ENCODE measurements around the gene NRCAM. TPM values are rescaled to one million over a fixed set of nuclear protein-coding genes. Genes with fewer than 3 reads are reported as not detected.

The NRCAM gene
- total and polyA plus RNA-seq, 2 donors (not counting 1 experiment from before 2014, with no cell fraction given) = 0.75 to 4.6 TPM

- ChIA-PET CTCF (no interaction called here), POLR2A (interaction anchor here (0.7 kb wide), 1 partner anchor 18 kb away, joined by 6 read pairs; no protein-coding TSS in a partner anchor)
- no peak overlapping the region for H3K4me3 ChIP-seq (ENCODE audit: control extremely low read depth in 1 of 5, extremely low read depth in 1 of 5, insufficient read depth in 1 of 5, low read depth in 2 of 5, low read length in 4 of 5)
- no peak overlapping the region for H3K4me3 Mint-ChIP-seq
- no peaks in the 10 kb centered on the region for H3K79me2 ChIP-seq (ENCODE audit: control insufficient read depth, insufficient read depth, low read length)
- H3K27ac ChIP-seq (ENCODE audit: low read length in 2 of 2) = no peak overlapping the region
- TF ChIP-seq CTCF (IDR thresholded peaks at IDR 0.05) = no peak
- no peak for TF ChIP-seq EZH2 (IDR thresholded peaks at IDR 0.05; ENCODE audit: borderline replicate concordance, insufficient read depth, low read depth, low read length, poor library complexity, severe bottlenecking)
- WGBS (ENCODE audit: insufficient coverage) = no CpG with 5 or more reads among the region's 2 CpGs
- peaks cover 9% of the 10 kb centered on the region for H3K27me3 Mint-ChIP-seq
- H3K9me3 Mint-ChIP-seq (ENCODE audit: insufficient read depth) = no peaks in the 10 kb centered on the region
- H3K9me3 ChIP-seq (ENCODE audit: control extremely low read depth in 1 of 3, control insufficient read depth in 2 of 3, insufficient read depth in 1 of 3, low read length in 2 of 3) = peaks cover 0 to 1% (median 0%) of the 10 kb centered on the region in 3 donors
- no peak overlapping the region for H3K9ac ChIP-seq (ENCODE audit: low read length)
- no peak for ATAC-seq (ENCODE audit: low read depth)
- H2AFZ ChIP-seq (ENCODE audit: insufficient read depth, low read depth, low read length, poor library complexity, severe bottlenecking) = no peak overlapping the region
- intact Hi-C loops (cut with micrococcal nuclease) = no loop called here
- no peaks in the 10 kb centered on the region for H3K4me1 Mint-ChIP-seq
- H3K36me3 ChIP-seq (replicated peaks in 1 of 2; ENCODE audit: control extremely low read depth in 1 of 2, control insufficient read depth in 1 of 2, extremely low read depth in 1 of 2, insufficient read depth in 2 of 2, low read length in 1 of 2) = no peaks in the 10 kb centered on the region
- no peak overlapping the region for H3K4me2 ChIP-seq (replicated peaks; ENCODE audit: low read depth, low read length, poor library complexity, severe bottlenecking)
- H3K4me1 ChIP-seq (ENCODE audit: control insufficient read depth in 2 of 2, insufficient read depth in 2 of 2, low read length in 2 of 2) = no peaks in the 10 kb centered on the region
- DNase-seq = no peak
- H3K27ac Mint-ChIP-seq = no peak overlapping the region
- peaks cover 0 to 3% (median 0%) of the 10 kb centered on the region in 4 experiments for H3K27me3 ChIP-seq (replicated peaks in 1 of 4; ENCODE audit: control extremely low read depth in 1 of 4, control insufficient read depth in 3 of 4, insufficient read depth in 4 of 4, low read length in 3 of 4)
- no peaks in the 10 kb centered on the region for H4K20me1 ChIP-seq (ENCODE audit: control insufficient read depth, insufficient read depth, low read length, poor library complexity, severe bottlenecking)
Measured at GRCh38 chr7:108347616-108348015, 108.6 kb downstream of the NRCAM start.

- intact Hi-C loops (cut with micrococcal nuclease) = no loop called here
- no peak for TF ChIP-seq EZH2 (IDR thresholded peaks at IDR 0.05; ENCODE audit: borderline replicate concordance, insufficient read depth, low read depth, low read length, poor library complexity, severe bottlenecking)
- no peak for TF ChIP-seq CTCF (IDR thresholded peaks at IDR 0.05)
- Histone ChIP-seq H3K36me3 (replicated peaks in 1 of 2; ENCODE audit: control extremely low read depth in 1 of 2, control insufficient read depth in 1 of 2, extremely low read depth in 1 of 2, insufficient read depth in 2 of 2, low read length in 1 of 2) (no peaks in the 10 kb centered on the region), H4K20me1 (ENCODE audit: control insufficient read depth, insufficient read depth, low read length, poor library complexity, severe bottlenecking) (no peaks in the 10 kb centered on the region), H3K79me2 (ENCODE audit: control insufficient read depth, insufficient read depth, low read length) (no peaks in the 10 kb centered on the region), H3K4me1 (ENCODE audit: control insufficient read depth in 2 of 2, insufficient read depth in 2 of 2, low read length in 2 of 2) (no peaks in the 10 kb centered on the region), H3K9me3 (ENCODE audit: control extremely low read depth in 1 of 3, control insufficient read depth in 2 of 3, insufficient read depth in 1 of 3, low read length in 2 of 3) (no peaks in the 10 kb centered on the region), H3K27me3 (replicated peaks in 1 of 4; ENCODE audit: control extremely low read depth in 1 of 4, control insufficient read depth in 3 of 4, insufficient read depth in 4 of 4, low read length in 3 of 4) (peaks cover 0 to 3% (median 0%) of the 10 kb centered on the region in 4 experiments), H2AFZ (ENCODE audit: insufficient read depth, low read depth, low read length, poor library complexity, severe bottlenecking) (no peak overlapping the region), H3K4me2 (replicated peaks; ENCODE audit: low read depth, low read length, poor library complexity, severe bottlenecking) (no peak overlapping the region), H3K9ac (ENCODE audit: low read length) (no peak overlapping the region), H3K4me3 (ENCODE audit: control extremely low read depth in 1 of 5, extremely low read depth in 1 of 5, insufficient read depth in 1 of 5, low read depth in 2 of 5, low read length in 4 of 5) (no peak overlapping the region), H3K27ac (ENCODE audit: low read length in 2 of 2) (no peak overlapping the region)
- Mint-ChIP-seq H3K27me3 (peaks cover 9% of the 10 kb centered on the region), H3K4me1 (no peaks in the 10 kb centered on the region), H3K9me3 (ENCODE audit: insufficient read depth) (no peaks in the 10 kb centered on the region), H3K27ac (no peak overlapping the region), H3K4me3 (no peak overlapping the region)
- POLR2A ChIA-PET = no interaction called here
- CTCF ChIA-PET = no interaction called here
- ATAC-seq (ENCODE audit: low read depth) (no peak), DNase-seq (no peak)
- WGBS (ENCODE audit: insufficient coverage) = 86% methylated on average over 5 of the region's 9 CpGs
Measured at GRCh38 chr7:108345710-108346336, 110.4 kb downstream of the NRCAM start.

Data from B cell (primary cell).